ENCODE measurements around the gene UPF2. TPM values are rescaled to one million over a fixed set of nuclear protein-coding genes. Genes with fewer than 3 reads are reported as not detected.
"Not testable (repeated sequence)": the region's sequence is repeated elsewhere in the genome, so short reads cannot be mapped to it uniquely, and the experiment has no call there.

UPF2 gene
- total RNA-seq, 1 donor from 2014 or later = 20.7 TPM

GRCh38 chr10:11986593-11987216, 55.9 kb downstream of the UPF2 start:
- ATAC-seq (peak; percentile 46), DNase-seq (ENCODE audit: missing footprints) (peak; percentile 82)
- intact Hi-C loops (cut with DNase I) = loop anchor here (2.0 kb wide), 1 partner anchor 204 kb away; no protein-coding TSS in a partner anchor

- intact Hi-C loops (cut with DNase I) = no loop called here
- ATAC-seq (no peak), DNase-seq (ENCODE audit: missing footprints) (no peak)
Observed at GRCh38 chr10:11982253-11982652, 60.4 kb downstream of the UPF2 start.

GRCh38 chr10:11975795-11976194, 66.8 kb downstream of the UPF2 start:
- DNase-seq (ENCODE audit: missing footprints) (no peak), ATAC-seq (no peak)
- intact Hi-C loops (cut with DNase I) = no loop called here

GRCh38 chr10:11972523-11972922, 70.1 kb downstream of the UPF2 start:
- DNase-seq (ENCODE audit: missing footprints); ATAC-seq; intact Hi-C loops (cut with DNase I): not testable (repeated sequence)

- intact Hi-C loops (cut with DNase I) = no loop called here
- ATAC-seq (no peak), DNase-seq (ENCODE audit: missing footprints) (no peak)
Observed at GRCh38 chr10:11962176-11962575, 80.4 kb downstream of the UPF2 start.

- ATAC-seq (no peak), DNase-seq (ENCODE audit: missing footprints) (no peak)
- intact Hi-C loops (cut with DNase I) = no loop called here
Observed at GRCh38 chr10:11961771-11962170, 80.8 kb downstream of the UPF2 start.

GRCh38 chr10:11959966-11960365, 82.6 kb downstream of the UPF2 start:
- no peak for DNase-seq (ENCODE audit: missing footprints)
- intact Hi-C loops (cut with DNase I) = no loop called here

GRCh38 chr10:11958956-11959355, 83.7 kb downstream of the UPF2 start:
- DNase-seq (ENCODE audit: missing footprints) (no peak), ATAC-seq (no peak)
- intact Hi-C loops (cut with DNase I) = no loop called here

More at GRCh38 chr10:11959966-11960365, 82.6 kb downstream of the UPF2 start:
- no peak for ATAC-seq

- no peak for ATAC-seq
- intact Hi-C loops (cut with DNase I) = no loop called here
- no peak for DNase-seq (ENCODE audit: missing footprints)
Observed at GRCh38 chr10:11951695-11952094, 90.9 kb downstream of the UPF2 start.

GRCh38 chr10:11950325-11951018, 92.1 kb downstream of the UPF2 start:
- DNase-seq (ENCODE audit: missing footprints) (no peak), ATAC-seq (no peak)
- intact Hi-C loops (cut with DNase I) = no loop called here

- DNase-seq (ENCODE audit: missing footprints) (no peak), ATAC-seq (no peak)
- intact Hi-C loops (cut with DNase I) = no loop called here
Observed at GRCh38 chr10:11949152-11949551, 93.5 kb downstream of the UPF2 start.

GRCh38 chr10:11946652-11947051, 96.0 kb downstream of the UPF2 start:
- intact Hi-C loops (cut with DNase I) = no loop called here
- ATAC-seq (no peak), DNase-seq (ENCODE audit: missing footprints) (no peak)

GRCh38 chr10:11936389-11937152, 106.0 kb downstream of the UPF2 start:
- DNase-seq (ENCODE audit: missing footprints) (no peak), ATAC-seq (no peak)
- intact Hi-C loops (cut with DNase I) = no loop called here

GRCh38 chr10:11934262-11934661, 108.3 kb downstream of the UPF2 start:
- DNase-seq (ENCODE audit: missing footprints) (no peak), ATAC-seq (peak; percentile 31)
- intact Hi-C loops (cut with DNase I) = no loop called here

- ATAC-seq (no peak), DNase-seq (ENCODE audit: missing footprints) (no peak)
Observed at GRCh38 chr10:11933577-11934223, 108.9 kb downstream of the UPF2 start.

GRCh38 chr10:11931038-11931437, 111.6 kb downstream of the UPF2 start:
- no peak for DNase-seq (ENCODE audit: missing footprints)
- intact Hi-C loops (cut with DNase I) = no loop called here
- no peak for ATAC-seq

More at GRCh38 chr10:11933577-11934223, 108.9 kb downstream of the UPF2 start:
- intact Hi-C loops (cut with DNase I) = no loop called here

GRCh38 chr10:11930312-11930978, 112.2 kb downstream of the UPF2 start:
- ATAC-seq (no peak), DNase-seq (ENCODE audit: missing footprints) (no peak)
- intact Hi-C loops (cut with DNase I) = no loop called here

- DNase-seq (ENCODE audit: missing footprints) = no peak
- no peak for ATAC-seq
- intact Hi-C loops (cut with DNase I) = no loop called here
Observed at GRCh38 chr10:11927746-11928145, 114.9 kb downstream of the UPF2 start.
